HL-60/S4 (cell line): Measurements from ENCODE around the gene AGPS.
"Not testable (repeated sequence)": the region's sequence is repeated elsewhere in the genome, so short reads cannot be mapped to it uniquely, and the experiment has no call there.

Experiments used
- in situ Hi-C: fragments of 300-500 bp; cut with MboI; formaldehyde crosslinking; loops from 2 replicates; pipeline ENCODE4 v1.14.3; 2022; ENCODE audit warnings: low sequenced_read_pairs

Gene AGPS

GRCh38 chr2:177547772-177548171 lies 155.2 kb downstream of the AGPS start:
- in situ Hi-C loops, result no loop called here

- in situ Hi-C loops, result no loop called here
Measured at GRCh38 chr2:177548636-177549035, 156.1 kb downstream of the AGPS start.

- in situ Hi-C loops, result no loop called here
Measured at GRCh38 chr2:177549171-177549570, 156.6 kb downstream of the AGPS start.

GRCh38 chr2:177550264-177551200 lies 158.0 kb downstream of the AGPS start:
- in situ Hi-C loops, result no loop called here

- in situ Hi-C loops, result not testable (repeated sequence)
Measured at GRCh38 chr2:177551360-177551759, 158.8 kb downstream of the AGPS start.

- in situ Hi-C loops, result no loop called here
Measured at GRCh38 chr2:177551989-177552421, 159.4 kb downstream of the AGPS start.

- in situ Hi-C loops, result no loop called here
Measured at GRCh38 chr2:177552422-177553175, 160.0 kb downstream of the AGPS start.

GRCh38 chr2:177553176-177553884 lies 160.8 kb downstream of the AGPS start:
- in situ Hi-C loops, result no loop called here

GRCh38 chr2:177554365-177554764 lies 161.8 kb downstream of the AGPS start:
- in situ Hi-C loops, result no loop called here

GRCh38 chr2:177556153-177556552 lies 163.6 kb downstream of the AGPS start:
- in situ Hi-C loops, result no loop called here

GRCh38 chr2:177557794-177558193 lies 165.2 kb downstream of the AGPS start:
- in situ Hi-C loops, result no loop called here

- in situ Hi-C loops, result no loop called here
Measured at GRCh38 chr2:177559638-177560037, 167.1 kb downstream of the AGPS start.

GRCh38 chr2:177568390-177568789 lies 175.8 kb downstream of the AGPS start:
- in situ Hi-C loops, result no loop called here

- in situ Hi-C loops, result no loop called here
Measured at GRCh38 chr2:177568893-177569292, 176.3 kb downstream of the AGPS start.

- in situ Hi-C loops, result no loop called here
Measured at GRCh38 chr2:177572236-177572671, 179.7 kb downstream of the AGPS start.

- in situ Hi-C loops, result no loop called here
Measured at GRCh38 chr2:177573120-177573519, 180.5 kb downstream of the AGPS start.

GRCh38 chr2:177574356-177574755 lies 181.8 kb downstream of the AGPS start:
- in situ Hi-C loops, result no loop called here

GRCh38 chr2:177575358-177575757 lies 182.8 kb downstream of the AGPS start:
- in situ Hi-C loops, result no loop called here

GRCh38 chr2:177577075-177577474 lies 184.5 kb downstream of the AGPS start:
- in situ Hi-C loops, result no loop called here

GRCh38 chr2:177578454-177578853 lies 185.9 kb downstream of the AGPS start:
- in situ Hi-C loops, result no loop called here

GRCh38 chr2:177579486-177580036 lies 187.0 kb downstream of the AGPS start:
- in situ Hi-C loops, result no loop called here
